ENCODE data around the gene ALG12.

ALG12 gene

GRCh38 chr22:49929211-49929979 is 11.2 kb upstream of the ALG12 start:
- DNase-seq, result peak; percentile 77

GRCh38 chr22:49928555-49929210 is 10.4 kb upstream of the ALG12 start:
- no peak for DNase-seq

GRCh38 chr22:49928185-49928495 is 9.9 kb upstream of the ALG12 start:
- no peak for DNase-seq

- no peak for DNase-seq
These were observed 9.4 kb upstream of the ALG12 start for GRCh38 chr22:49927483-49928184.

GRCh38 chr22:49926916-49927315 is 8.7 kb upstream of the ALG12 start:
- no peak for DNase-seq

- DNase-seq, result peak; percentile 88
These were observed 7.4 kb upstream of the ALG12 start for GRCh38 chr22:49925525-49926128.

- no peak for DNase-seq
These were observed 6.0 kb upstream of the ALG12 start for GRCh38 chr22:49924113-49924833.

GRCh38 chr22:49923445-49923844 is 5.2 kb upstream of the ALG12 start:
- DNase-seq, result peak; percentile 35

- no peak for DNase-seq
These were observed 4.7 kb upstream of the ALG12 start for GRCh38 chr22:49922926-49923325.

- no peak for DNase-seq
These were observed 4.2 kb upstream of the ALG12 start for GRCh38 chr22:49922484-49922883.

- no peak for DNase-seq
These were observed 3.5 kb upstream of the ALG12 start for GRCh38 chr22:49921508-49922278.

GRCh38 chr22:49920859-49921258 is 2.6 kb upstream of the ALG12 start:
- no peak for DNase-seq

GRCh38 chr22:49918911-49919881 is 958 bp upstream of the ALG12 start:
- no peak for DNase-seq

- no peak for DNase-seq
These were observed 1.4 kb downstream of the ALG12 start for GRCh38 chr22:49916831-49917230.

- DNase-seq, result no peak
These were observed 2.6 kb downstream of the ALG12 start for GRCh38 chr22:49915610-49916009.

- no peak for DNase-seq
These were observed 4.0 kb downstream of the ALG12 start for GRCh38 chr22:49914256-49914655.

GRCh38 chr22:49913446-49913845 is 4.8 kb downstream of the ALG12 start:
- DNase-seq, result no peak

- no peak for DNase-seq
These were observed 5.2 kb downstream of the ALG12 start for GRCh38 chr22:49913026-49913425.

- no peak for DNase-seq
These were observed 6.2 kb downstream of the ALG12 start for GRCh38 chr22:49911881-49912625.
